Activated T-cell treated with anti-CD3 and anti-CD28 coated beads for 1 hour (primary cell): ENCODE results near the gene USP10.
"Not testable (repeated sequence)": the region's sequence is repeated elsewhere in the genome, so short reads cannot be mapped to it uniquely, and the experiment has no call there.

ENCODE experiments used
- DNase-seq: peaks from one replicate; pipeline ENCODE4 v3.0.0-alpha.2; 2020; ENCODE audit warnings: low read depth

Gene USP10

DNA sequence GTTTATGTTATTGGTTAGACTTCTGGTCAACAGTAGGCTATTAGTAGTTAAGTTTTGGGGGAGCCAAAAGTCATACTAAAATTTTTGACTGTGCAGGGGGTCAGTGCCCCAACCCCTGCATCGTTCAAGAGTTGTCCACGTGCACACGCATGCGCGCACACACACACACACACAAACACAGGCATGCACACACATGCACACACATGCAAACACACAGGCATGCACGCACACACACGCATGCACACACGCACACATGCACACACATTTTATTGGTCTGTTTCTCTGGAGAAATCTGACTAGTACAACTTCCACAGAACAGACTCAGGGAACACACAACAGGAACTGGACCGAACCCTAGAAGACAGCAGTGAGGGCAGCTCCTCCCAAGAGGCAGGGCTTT, 24.4 kb upstream of the USP10 start:
- no peak for DNase-seq

DNA sequence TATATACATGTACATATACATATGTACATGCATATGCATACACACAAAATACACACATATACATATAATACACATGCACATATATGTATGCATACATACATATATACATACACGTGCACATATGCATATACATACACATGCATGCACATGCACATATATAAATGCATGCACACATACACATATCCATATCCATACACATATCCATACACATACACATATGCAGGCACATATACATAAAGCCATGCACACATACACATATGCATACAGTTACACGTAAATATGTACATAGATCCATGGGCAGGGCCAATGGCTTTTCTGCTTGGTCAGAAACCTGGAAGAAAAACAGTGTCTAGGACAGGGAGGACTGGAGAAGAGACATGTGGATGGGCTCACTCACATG, 23.9 kb upstream of the USP10 start:
- no peak for DNase-seq

DNA sequence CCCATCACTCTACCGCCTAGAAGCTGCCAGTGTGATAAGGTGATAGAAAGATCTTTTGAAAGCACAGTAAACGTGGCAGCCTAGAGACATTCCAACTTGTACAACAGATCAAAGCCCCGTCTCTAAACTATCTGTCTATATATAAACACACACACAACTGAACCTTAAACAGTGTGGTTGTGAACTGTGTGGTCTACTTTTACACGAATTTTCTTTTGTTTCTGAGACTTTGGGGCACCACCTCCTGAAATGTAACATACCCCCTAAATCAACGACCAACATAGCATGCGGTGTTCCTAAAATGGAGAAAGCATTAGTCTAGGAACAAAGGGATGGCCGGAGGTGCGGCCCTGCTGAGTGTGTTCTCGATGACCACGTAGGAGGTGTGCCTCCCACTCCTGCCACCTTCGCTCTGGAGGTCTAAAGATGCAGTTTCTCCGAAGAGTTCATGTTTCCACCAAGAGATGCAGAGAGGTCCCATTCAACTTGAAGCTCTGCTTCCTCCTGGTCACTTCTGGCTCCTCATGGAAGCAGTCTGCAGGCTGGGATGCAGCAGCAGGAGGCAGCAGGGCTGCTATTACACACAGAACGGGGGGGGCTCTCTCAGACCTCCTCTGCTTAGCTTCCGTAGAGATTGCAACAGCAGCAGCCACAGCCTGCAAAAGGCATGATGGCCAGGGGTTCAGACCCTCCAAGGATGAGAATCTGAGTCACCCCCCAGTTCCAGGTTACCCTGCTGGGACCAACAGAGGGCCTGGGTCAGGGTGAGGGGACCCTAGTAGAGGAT, 22.6 kb upstream of the USP10 start:
- DNase-seq = no peak

DNA sequence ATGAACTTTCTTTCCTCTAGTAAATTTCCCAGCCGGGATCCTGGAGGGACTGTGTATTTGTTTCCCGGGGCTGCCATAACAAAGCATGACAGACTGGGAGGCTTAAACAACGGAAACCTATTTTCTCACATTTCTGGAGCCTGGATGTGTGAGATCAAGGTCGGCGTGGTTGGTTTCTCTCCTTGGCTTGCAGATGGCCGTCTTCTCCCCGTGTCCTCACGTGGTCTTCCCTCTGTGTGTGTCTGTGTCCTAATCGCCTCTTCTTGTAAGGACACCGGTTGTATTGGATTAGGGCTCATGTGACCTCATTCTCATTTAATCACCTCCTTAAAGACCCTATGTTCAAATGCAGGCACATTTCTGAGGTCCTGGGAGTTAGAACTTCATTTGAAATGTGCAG, 22.0 kb upstream of the USP10 start:
- no peak for DNase-seq

DNA sequence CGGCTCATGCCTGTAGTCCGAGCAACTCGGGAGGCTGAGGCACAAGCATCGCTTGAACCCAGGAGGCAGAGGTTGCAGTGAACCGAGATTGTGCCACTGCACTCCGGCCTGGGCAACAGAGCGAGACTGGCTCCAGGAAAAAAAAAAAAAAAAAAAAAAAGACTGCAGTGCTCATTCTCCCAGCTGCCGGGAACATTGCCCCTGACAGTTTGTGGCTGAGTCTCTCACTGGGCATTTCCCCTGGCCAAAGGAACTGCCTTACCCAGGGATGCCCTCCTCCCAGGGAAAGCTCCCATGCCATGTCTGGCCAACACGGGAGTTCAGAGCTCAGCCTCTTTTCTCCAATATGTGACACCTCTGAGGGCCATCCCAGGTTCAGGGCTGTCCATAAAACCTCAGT, 21.3 kb upstream of the USP10 start:
- no peak for DNase-seq

DNA sequence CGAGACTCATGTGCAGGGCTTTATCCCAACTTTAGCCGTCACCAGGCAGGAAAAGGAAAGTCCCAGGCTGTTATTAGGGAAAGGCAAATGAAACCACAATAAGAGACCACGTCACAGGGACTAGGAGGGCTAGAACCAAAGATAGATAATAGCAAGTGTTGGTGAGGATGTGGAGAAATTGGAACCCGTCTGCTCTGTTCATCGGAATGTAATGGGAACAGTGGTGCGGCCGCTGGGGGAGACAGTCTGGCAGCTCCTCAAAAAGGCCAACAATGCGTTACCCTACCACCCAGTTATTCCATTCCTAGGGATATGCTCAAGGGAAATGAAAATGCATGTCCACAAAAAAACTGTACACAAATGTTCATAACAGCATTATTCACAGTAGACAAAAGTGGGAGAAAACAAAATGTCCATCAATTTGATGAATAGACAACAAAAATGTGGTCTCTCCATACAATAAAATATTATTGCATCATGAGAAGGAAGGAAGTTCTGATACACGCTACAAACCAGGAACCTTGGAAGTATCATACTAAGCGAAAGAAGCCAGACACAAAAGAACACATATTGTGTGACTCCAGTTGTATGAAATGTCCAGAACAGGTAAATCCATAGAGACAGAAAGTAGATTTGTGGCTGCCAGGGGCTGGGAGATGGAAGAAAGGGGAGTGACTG, 19.5 kb upstream of the USP10 start:
- no peak for DNase-seq

DNA sequence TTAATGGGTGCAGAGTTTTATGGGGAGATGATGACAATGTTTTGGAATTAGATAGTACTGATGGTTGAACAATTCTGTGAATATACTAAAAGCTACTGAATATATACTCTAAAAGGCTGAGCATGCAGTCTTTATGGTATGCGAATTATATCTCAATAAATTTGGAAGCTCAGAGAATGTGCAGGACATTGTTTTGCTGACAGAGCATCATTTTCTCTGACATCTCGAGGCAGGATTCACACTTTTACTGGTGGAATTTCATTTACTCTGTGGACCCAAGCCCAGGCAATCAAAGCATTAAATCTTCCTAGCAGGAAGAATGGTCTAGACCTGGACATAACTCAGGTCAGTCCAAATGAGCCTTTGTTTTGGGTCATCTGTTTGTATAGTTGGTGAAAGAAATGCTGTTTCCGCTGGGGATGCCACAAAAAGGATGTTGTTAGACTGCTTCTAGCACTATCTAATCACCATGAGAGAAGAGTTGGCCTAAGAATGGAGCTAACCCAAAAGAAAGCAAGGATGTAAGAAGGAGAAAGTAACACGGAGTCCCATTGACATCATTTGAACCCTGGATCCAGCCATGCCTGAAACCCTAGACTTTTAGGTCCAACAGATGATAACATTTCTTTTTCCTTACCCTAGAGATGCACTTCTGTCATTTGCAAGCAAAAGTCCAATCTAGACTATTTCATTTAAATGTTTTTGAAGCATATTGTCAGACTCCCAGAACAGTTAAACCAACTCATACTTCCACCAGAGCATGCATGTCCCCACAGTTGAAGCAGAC, 18.8 kb upstream of the USP10 start:
- DNase-seq = no peak

DNA sequence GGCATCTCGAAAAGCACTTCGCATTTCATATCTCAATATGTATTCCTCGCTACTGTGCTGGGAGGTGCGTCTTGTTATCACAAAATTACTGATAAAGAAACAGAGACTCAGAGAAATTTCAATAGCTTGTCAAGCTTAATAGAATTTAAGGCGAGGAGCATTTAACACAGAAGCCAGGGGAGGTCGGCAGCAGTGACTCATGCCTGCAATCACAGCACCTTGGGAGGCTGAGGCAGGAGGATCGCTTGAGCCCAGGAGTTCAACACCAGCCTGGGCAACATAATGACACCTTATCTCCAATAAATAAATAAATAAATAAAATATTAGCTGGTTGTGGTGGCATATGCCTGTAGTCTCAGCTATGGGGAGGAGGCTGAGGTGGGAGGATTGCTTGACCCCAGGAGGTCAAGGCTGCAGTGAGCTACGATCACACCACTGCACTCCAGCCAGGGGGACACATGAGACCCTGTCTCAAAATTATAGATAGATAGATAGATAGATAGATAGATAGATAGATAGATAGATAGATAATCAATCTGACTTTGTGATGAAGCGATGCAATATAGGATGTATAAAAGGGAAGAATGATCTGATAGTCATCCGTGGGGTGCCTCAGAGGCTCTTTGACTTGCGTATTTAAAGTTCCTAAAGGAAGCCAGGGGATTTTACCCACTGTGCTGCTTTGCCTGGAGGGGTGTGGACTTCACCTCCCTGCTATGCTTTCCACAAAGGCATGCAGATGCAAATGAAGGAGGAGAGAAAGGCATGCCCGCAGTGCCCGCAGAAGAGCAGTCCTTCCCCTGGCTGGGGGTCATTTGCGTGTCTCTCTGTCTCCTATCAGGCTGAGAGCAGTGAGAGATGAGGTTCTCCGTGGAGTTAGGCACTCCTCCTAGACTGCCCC, 15.9 kb upstream of the USP10 start:
- DNase-seq = no peak

DNA sequence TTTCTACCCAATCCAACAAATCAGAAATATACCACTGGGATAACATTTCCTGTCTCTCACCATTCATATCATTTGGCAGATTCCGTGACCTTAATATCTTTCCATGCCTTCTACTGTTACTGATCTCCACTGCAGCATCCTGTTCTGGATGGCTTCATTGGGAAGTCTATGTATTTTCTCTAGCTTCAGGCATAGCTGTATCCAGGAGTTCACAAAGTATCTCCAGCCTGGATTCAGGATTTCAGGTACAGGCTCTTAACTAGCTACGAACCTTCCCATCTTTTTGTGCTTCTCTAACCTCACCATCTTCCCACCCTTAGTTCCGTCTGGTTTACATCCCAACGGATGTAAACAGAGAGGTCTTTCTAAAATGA, 15.2 kb upstream of the USP10 start:
- DNase-seq = no peak

DNA sequence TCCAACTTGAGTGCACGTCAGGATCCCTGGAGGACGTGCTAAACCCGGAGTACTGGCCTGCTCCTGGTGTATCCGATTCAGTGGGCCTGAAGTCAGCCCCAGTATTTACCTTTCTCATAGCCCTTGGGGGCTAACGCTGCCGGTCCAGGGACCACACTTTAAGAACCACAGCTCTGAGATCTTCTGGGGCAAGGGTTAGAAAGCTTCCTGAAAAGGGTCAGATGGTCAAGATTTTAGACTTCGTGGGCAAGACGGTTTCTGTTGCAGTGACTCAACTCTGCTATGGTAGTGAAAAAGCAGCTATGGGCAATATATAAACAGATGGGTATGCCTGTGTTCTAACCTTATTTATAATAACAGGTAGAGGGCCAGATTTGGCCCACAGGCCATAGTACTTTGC, 14.6 kb upstream of the USP10 start:
- DNase-seq = no peak

DNA sequence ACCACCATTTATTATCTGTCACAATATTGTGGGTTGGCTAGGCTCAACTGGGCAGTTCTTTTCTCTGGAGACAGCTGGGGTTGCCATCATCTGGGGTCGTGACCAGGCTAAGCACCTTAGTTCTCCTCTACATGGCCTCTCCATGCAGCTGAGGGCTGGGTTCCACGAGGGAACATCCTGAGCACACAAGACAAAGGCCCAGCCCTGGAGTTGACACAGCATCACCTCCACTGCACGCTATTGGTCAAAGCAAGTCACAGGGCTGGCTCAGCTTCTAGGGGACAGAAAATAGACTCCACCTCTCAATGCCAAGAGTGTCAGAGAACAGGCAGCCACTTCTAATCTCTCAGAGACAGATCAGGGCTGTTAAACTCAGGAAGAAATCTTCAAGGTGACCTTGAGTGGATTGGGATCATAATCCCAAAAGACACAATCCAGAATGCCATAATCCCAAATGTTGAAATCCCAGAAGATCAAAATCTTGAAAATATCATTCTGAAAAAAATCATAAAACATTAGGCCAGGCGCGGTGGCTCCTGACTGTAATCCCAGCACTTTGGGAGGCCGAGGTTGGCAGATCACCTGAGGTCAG, 13.0 kb upstream of the USP10 start:
- no peak for DNase-seq

DNA sequence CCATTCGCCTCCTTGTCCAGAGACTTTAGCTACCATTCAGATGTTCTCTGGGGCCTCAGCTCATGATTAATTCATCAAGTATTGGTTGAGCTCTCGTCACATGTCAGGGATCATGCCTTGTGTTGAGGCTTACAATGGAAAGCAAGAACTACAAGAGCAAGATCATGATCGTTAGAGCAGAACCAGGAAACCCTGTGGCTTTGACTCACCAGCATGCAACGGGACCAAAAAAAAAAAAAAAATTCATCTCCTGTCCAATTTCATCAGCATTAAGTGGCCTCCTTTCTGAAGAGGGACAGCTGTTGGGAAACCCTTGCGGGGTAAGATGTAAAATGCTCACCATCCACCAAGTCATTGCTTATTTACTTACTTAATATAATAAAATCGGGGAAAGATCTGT, 12.1 kb upstream of the USP10 start:
- no peak for DNase-seq

DNA sequence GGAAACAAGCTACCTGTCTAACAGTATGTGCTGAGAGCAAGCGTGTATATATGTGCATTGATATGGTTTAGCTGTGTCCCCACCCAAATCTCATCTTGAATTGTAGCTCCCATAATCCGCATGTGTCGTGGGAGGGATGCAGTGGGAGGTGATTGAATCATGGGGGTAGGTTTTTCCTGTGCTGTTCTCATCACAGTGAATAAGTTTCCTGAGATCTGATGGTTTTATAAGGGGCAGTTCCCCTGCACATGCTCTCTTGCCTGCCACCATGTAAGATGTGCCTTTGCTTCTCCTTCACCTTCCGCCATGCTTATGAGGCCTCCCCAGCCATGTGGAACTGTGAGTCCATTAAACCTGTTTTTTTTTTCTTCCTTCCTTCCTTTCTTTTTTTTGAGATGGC, 11.6 kb upstream of the USP10 start:
- not testable (repeated sequence) for DNase-seq

DNA sequence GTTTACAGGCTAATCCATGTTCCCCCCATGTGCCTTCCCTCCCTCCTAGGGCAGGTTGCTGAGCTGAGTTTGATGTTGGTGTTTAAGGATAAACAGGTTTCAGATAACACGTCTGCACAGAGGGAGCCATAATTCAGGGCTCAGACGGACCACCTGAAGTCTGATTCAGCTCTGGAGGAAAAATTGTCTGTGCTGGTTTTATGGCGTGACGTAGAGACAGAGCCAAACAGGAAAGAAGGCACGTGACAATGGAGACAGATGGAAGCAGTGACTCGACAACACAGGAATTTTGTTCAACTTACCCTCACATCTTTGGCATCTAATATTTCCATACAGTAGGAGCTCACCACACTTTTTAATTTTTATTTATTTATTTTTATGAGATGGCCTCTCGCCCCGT, 10.7 kb upstream of the USP10 start:
- no peak for DNase-seq

DNA sequence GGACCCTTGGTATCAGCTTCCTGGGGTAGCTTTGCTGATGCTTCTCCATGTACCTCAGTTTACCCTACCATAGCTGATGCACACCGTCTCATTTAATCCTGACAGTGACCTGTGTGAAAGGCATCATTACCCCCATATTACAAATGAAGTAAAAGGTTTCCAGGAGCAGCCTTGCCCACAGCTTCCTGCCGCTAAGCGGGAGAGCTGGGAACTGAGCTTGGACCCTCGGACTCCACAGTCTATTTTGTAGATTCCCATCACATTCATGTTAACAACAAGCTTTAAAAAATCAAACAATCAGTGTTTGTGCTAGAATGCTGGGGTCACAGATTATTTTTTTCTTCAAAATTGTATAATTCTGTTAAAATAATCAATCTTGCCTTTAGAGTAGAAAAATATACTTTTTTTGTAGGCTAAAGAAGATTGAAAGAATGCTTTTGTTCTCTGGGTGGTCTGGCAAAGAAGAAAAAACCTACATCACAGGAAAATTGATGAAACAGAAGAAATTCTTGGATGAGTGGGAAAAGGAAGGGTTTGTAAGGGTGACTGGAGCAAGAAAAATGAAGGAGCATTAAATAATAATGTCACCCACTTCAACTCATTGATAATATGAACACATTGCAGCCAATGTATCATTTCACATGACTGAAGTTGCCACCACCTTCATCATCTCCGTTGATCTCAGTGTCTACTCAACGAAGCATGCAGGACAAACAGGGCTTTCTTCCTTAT, 9.5 kb upstream of the USP10 start:
- no peak for DNase-seq

DNA sequence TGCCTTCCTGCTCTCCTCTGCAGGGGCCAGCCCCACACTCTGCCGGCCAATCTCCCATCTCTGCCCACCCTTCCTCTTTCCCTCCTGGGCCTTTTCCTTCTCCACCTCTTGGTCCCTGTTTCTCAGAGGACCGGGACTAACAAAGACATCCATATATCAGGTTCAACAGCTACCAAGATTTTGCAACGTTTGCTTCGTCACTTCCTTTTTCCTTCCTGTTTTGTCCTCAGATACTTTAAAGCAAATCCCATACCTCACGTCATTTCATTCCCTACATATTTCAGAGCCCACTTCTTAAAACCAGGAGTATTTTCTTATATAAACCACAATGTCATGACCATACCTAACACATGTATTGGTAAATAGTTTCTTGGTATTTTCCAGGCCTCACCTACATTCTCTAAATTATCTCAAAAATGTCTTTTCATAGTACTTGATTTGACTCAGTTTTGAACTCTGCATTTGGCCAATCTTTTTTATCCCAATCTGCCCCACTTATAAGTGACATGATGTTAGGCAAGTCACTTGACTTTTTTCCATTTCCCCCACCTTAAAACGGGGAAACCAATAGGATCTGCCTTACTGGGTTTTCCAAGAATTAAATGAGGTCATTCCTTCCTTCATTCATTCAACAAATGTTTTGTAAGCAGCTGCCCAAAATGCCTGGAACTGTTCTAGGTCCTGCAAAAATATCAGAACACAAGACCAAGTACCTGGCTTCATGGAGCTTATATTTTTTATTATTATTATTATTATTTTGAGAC, 7.2 kb upstream of the USP10 start:
- no peak for DNase-seq

DNA sequence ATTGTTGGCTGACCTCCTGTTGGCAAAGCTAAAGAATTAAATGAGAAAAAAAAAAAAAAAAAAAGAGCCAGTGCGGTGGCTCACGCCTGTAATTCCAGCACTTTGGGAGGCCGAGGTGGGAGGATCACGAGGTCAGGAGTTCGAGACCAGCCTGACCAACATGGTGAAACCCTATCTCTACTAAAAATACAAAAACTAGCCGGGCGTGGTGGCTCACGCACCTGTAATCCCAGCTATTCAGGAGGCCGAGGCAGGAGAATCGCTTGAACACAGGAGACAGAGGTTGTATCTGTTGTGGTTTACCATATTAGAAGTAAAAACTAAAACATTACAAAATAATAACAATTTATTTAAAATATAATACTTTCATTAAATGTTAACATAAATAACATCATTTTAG, 5.9 kb upstream of the USP10 start:
- not testable (repeated sequence) for DNase-seq

DNA sequence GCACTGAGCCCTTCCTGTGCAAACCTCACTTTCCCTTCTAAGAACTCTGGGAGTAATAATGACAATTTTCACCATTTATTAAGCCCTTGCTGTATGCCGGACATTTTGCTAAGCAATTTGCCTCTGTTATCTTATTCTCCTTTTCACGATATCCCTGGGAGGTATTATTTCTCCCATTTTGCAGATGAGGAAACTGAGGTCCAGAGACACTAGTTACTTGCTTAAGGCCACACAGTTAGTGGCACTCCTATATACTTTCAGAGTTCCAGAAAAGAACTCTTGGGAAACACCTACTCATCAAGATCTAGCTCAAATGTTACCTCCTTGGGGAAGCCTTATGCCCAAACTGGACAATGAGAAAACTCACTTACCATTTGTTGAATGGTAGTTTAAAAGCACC, 4.8 kb upstream of the USP10 start:
- DNase-seq = no peak

DNA sequence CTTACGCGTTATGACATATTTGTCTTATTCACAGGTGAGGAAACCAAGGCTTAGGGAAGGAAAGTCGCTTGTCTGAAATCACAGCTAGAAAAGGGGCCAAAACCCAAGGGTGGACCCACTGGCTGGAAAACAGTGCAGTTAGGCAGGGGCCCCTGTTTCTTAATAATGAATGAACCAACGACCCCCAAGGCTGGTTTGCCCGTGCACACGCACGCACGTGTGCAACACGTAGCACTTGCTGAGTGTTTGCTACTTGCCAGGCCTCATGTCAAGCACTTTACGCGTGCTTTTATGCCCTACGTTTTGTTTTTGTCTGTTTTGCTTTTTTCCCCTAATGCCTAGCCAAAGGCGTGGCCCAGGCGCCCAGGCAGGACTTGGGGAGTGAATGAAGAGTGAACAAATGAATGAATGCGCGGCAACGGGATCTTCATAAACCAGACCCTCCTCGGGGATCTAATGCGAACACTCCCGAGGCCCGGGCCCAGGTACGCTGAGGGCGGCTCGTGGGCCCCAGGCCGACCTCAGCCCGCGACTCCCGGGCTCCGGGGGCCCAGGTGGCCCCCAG, 571 bp upstream of the USP10 start:
- DNase-seq = peak; percentile 19
